Measurements from ENCODE around the gene ELMOD1.
"Not testable (repeated sequence)": the region's sequence is repeated elsewhere in the genome, so short reads cannot be mapped to it uniquely, and the experiment has no call there.

The ELMOD1 gene

GRCh38 chr11:107590460-107591377, at the start of gene ELMOD1:
TSS of gene ELMOD1 (plus strand) at chr11:107591147. CDS start at chr11:107618190, 27,043 bp downstream.
- H3K36me3 Mint-ChIP-seq = no peaks in the 10 kb centered on the region
- no peaks in the 10 kb centered on the region for H3K9me3 Mint-ChIP-seq (ENCODE audit: low read depth)
- H3K27ac Mint-ChIP-seq = peak within 1 kb of the TSS; percentile 38
- peak within 1 kb of the TSS; percentile 91 for H3K4me3 Mint-ChIP-seq
- peaks cover 22% of the 10 kb centered on the region for H3K4me1 Mint-ChIP-seq (ENCODE audit: low read depth)
- H3K27me3 Mint-ChIP-seq = peaks cover 56% of the 10 kb centered on the region

- Mint-ChIP-seq H3K27ac (no peak overlapping the region), H3K36me3 (peaks cover 16% of the 10 kb centered on the region), H3K9me3 (ENCODE audit: low read depth) (no peaks in the 10 kb centered on the region), H3K4me1 (ENCODE audit: low read depth) (peaks cover 14% of the 10 kb centered on the region), H3K27me3 (no peaks in the 10 kb centered on the region), H3K4me3 (no peak overlapping the region)
Observed at GRCh38 chr11:107545101-107545514, 45.8 kb upstream of the ELMOD1 start.

GRCh38 chr11:107547961-107548360, 43.0 kb upstream of the ELMOD1 start:
- H3K36me3 Mint-ChIP-seq = peaks cover 14% of the 10 kb centered on the region
- H3K4me1 Mint-ChIP-seq (ENCODE audit: low read depth) = peaks cover 14% of the 10 kb centered on the region
- H3K4me3 Mint-ChIP-seq = no peak overlapping the region

GRCh38 chr11:107549253-107549953, 41.5 kb upstream of the ELMOD1 start:
- no peaks in the 10 kb centered on the region for H3K9me3 Mint-ChIP-seq (ENCODE audit: low read depth)
- H3K4me3 Mint-ChIP-seq = no peak overlapping the region
- peaks cover 14% of the 10 kb centered on the region for H3K4me1 Mint-ChIP-seq (ENCODE audit: low read depth)
- no peaks in the 10 kb centered on the region for H3K27me3 Mint-ChIP-seq
- peaks cover 14% of the 10 kb centered on the region for H3K36me3 Mint-ChIP-seq
- H3K27ac Mint-ChIP-seq = no peak overlapping the region

More at GRCh38 chr11:107547961-107548360, 43.0 kb upstream of the ELMOD1 start:
- Mint-ChIP-seq H3K9me3 (ENCODE audit: low read depth) (no peaks in the 10 kb centered on the region), H3K27me3 (no peaks in the 10 kb centered on the region), H3K27ac (no peak overlapping the region)

DNA sequence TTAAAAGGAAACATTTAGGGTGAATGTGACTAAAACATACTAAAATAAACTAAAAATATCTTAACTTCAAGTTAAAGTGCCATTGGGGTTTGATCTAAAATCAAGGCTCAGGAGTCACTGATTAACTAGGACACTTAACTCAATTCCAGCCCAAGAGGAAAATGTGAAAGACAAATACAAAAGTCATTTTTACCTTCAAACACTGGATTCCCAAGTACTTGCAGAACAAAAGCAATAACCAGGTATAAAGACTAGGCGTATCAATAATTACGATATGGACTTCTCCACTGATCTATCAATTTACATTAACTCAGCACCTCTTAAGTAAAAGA, 41.0 kb upstream of the ELMOD1 start:
- peaks cover 14% of the 10 kb centered on the region for H3K36me3 Mint-ChIP-seq

DNA sequence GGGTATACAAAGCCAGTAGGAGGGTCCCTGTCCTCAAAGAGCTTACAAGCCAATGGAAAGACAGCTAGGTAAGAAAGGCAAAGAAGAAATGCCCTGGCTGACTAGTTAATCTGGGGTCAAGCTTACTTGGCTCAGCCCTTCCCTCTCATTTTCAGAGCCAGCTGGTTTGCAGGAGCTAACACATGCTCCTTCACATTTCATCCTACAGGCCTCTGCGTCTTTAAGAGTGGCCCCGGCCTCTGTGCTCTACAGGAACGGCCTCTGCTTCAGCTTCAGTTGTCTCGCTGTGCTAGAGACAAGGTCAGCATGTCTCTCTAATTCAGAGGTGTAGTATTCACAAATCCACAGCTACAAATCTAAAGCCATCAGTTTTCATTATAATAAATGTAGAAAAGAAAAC, 40.6 kb upstream of the ELMOD1 start:
- Mint-ChIP-seq H3K27ac (no peak overlapping the region), H3K36me3 (peaks cover 14% of the 10 kb centered on the region), H3K27me3 (no peaks in the 10 kb centered on the region), H3K4me3 (no peak overlapping the region), H3K4me1 (ENCODE audit: low read depth) (peaks cover 7% of the 10 kb centered on the region), H3K9me3 (ENCODE audit: low read depth) (no peaks in the 10 kb centered on the region)

More for the DNA sequence above, 41.0 kb upstream of the ELMOD1 start:
- Mint-ChIP-seq H3K9me3 (ENCODE audit: low read depth) (no peaks in the 10 kb centered on the region), H3K4me3 (no peak overlapping the region), H3K4me1 (ENCODE audit: low read depth) (peaks cover 11% of the 10 kb centered on the region), H3K27ac (no peak overlapping the region), H3K27me3 (no peaks in the 10 kb centered on the region)

- Mint-ChIP-seq H3K4me1 (ENCODE audit: low read depth) (peaks cover 56% of the 10 kb centered on the region), H3K27me3 (no peaks in the 10 kb centered on the region), H3K36me3 (peaks cover 3% of the 10 kb centered on the region), H3K9me3 (ENCODE audit: low read depth) (no peaks in the 10 kb centered on the region), H3K27ac (peak overlapping the region; percentile 70), H3K4me3 (peak overlapping the region; percentile 62)
Observed at GRCh38 chr11:107561688-107562087, 29.3 kb upstream of the ELMOD1 start.

DNA sequence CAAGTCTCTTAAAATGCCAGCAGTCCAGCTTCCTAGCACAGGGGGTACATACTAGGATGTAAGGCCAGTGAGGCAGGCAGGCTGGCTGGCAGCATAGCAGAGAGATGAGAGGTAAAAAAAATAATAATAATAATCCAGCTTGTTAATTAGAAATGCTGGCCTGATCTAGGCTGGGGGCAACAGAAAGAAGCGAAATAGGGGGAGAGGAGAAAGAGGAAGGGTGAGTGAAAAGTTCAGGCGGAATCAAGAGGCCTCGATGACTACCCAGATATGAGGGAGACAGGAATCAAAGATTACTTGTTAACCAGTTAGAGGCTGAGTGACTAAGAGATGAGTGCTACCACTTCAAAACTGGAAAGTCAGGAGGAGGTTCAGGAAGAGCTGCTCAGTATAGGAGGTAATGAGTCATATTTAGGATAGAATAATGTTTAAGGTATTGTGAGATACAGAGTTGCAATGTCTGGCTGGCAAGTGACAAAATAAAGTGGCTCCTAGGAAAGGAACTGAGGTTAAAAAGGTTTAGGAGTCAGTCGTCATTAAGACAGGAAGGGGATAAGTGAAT, 28.2 kb upstream of the ELMOD1 start:
- peaks cover 62% of the 10 kb centered on the region for H3K4me1 Mint-ChIP-seq (ENCODE audit: low read depth)
- H3K27me3 Mint-ChIP-seq = no peaks in the 10 kb centered on the region
- peak overlapping the region; percentile 70 for H3K27ac Mint-ChIP-seq
- peaks cover 3% of the 10 kb centered on the region for H3K36me3 Mint-ChIP-seq
- peak overlapping the region; percentile 63 for H3K4me3 Mint-ChIP-seq
- H3K9me3 Mint-ChIP-seq (ENCODE audit: low read depth) = no peaks in the 10 kb centered on the region

GRCh38 chr11:107563702-107564101, 27.2 kb upstream of the ELMOD1 start:
- Mint-ChIP-seq H3K4me1 (ENCODE audit: low read depth) (peaks cover 64% of the 10 kb centered on the region), H3K27ac (peak overlapping the region; percentile 78), H3K4me3 (peak overlapping the region; percentile 72), H3K27me3 (no peaks in the 10 kb centered on the region), H3K36me3 (peaks cover 3% of the 10 kb centered on the region), H3K9me3 (ENCODE audit: low read depth) (no peaks in the 10 kb centered on the region)

GRCh38 chr11:107564877-107565218, 26.1 kb upstream of the ELMOD1 start:
- H3K4me1 Mint-ChIP-seq (ENCODE audit: low read depth) = peaks cover 60% of the 10 kb centered on the region
- no peaks in the 10 kb centered on the region for H3K36me3 Mint-ChIP-seq
- no peaks in the 10 kb centered on the region for H3K9me3 Mint-ChIP-seq (ENCODE audit: low read depth)
- peak overlapping the region; percentile 93 for H3K27ac Mint-ChIP-seq
- peak overlapping the region; percentile 95 for H3K4me3 Mint-ChIP-seq
- no peaks in the 10 kb centered on the region for H3K27me3 Mint-ChIP-seq

- Mint-ChIP-seq H3K27ac (peak within 1 kb of the TSS; percentile 93), H3K9me3 (ENCODE audit: low read depth) (no peaks in the 10 kb centered on the region), H3K36me3 (no peaks in the 10 kb centered on the region), H3K4me1 (ENCODE audit: low read depth) (peaks cover 60% of the 10 kb centered on the region), H3K4me3 (peak within 1 kb of the TSS; percentile 95), H3K27me3 (no peaks in the 10 kb centered on the region)
Observed at GRCh38 chr11:107565219-107565937, 25.6 kb upstream of the ELMOD1 start, which contains the start of gene ALKBH8. TSS of gene ALKBH8 (minus strand) at chr11:107565735. CDS start at chr11:107560893, 4,842 bp downstream.

DNA sequence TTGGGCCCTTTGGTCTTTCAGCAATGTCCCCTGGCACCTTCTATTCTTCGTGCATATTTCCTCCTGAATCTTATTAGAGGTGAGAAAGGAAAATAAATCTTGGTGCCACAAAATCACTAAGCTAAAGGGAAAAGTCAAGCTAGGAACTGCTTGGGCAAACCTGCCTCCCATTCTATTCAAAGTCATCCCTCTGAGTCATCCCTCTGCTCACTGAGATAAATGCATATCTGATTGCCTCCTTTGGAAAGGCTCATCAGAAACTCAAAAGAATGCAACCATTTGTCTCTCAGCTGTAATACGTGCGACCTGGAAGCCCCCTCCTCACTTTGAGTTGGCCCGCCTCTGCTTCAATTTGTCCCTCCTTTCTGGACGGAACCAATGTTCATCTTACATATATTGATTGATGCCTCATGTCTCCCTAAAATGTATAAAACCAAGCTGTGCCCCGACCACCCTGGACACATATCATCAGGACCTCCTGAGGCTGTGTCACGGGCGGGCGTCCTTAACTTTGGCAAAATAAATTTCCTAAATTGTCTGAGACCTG, 24.9 kb upstream of the ELMOD1 start:
- H3K36me3 Mint-ChIP-seq; H3K27me3 Mint-ChIP-seq; H3K9me3 Mint-ChIP-seq (ENCODE audit: low read depth): not testable (repeated sequence)
- H3K4me1 Mint-ChIP-seq (ENCODE audit: low read depth) = peaks cover 55% of the 10 kb centered on the region
- H3K27ac Mint-ChIP-seq = peak overlapping the region; percentile 93
- peak overlapping the region; percentile 95 for H3K4me3 Mint-ChIP-seq

DNA sequence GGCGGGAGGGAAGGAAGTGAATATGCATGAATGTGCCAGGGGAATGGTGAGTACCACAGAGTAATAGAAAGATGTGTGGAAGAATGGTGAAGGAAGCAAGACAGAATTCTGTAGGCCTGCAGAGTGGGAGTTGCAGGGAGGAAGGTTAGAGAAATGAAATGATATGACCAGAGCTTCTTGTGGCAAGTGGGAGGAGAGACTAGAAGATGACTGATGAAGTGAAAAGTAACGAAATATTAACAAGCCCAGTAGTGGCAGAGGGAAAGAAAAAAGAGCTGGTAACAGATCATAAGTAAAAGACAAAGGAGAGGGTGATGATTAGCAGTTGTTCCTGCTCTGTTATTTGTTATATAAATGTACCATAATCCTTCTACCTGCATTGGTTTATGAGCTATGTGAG, 24.4 kb upstream of the ELMOD1 start:
- Mint-ChIP-seq H3K27me3 (no peaks in the 10 kb centered on the region), H3K9me3 (ENCODE audit: low read depth) (no peaks in the 10 kb centered on the region), H3K4me1 (ENCODE audit: low read depth) (peaks cover 50% of the 10 kb centered on the region), H3K36me3 (no peaks in the 10 kb centered on the region), H3K4me3 (peak overlapping the region; percentile 95), H3K27ac (peak overlapping the region; percentile 93)

- no peak overlapping the region for H3K27ac Mint-ChIP-seq
- no peaks in the 10 kb centered on the region for H3K9me3 Mint-ChIP-seq (ENCODE audit: low read depth)
- no peaks in the 10 kb centered on the region for H3K27me3 Mint-ChIP-seq
Observed at GRCh38 chr11:107567739-107568335, 23.1 kb upstream of the ELMOD1 start.

More at GRCh38 chr11:107567739-107568335, 23.1 kb upstream of the ELMOD1 start:
- no peaks in the 10 kb centered on the region for H3K36me3 Mint-ChIP-seq
- peaks cover 37% of the 10 kb centered on the region for H3K4me1 Mint-ChIP-seq (ENCODE audit: low read depth)
- H3K4me3 Mint-ChIP-seq = peak overlapping the region; percentile 1

All from activated naive CD8-positive, alpha-beta T cell (primary cell).